Heart right ventricle (tissue), 16 donors: Measurements from ENCODE around the gene ZDHHC24. TPM values are rescaled to one million over a fixed set of nuclear protein-coding genes. Genes with fewer than 3 reads are reported as not detected.

ENCODE experiments used
- ATAC-seq, 8 donors: fragments of 200-7000 bp; cut with Tn5 transposase; one replicate each; pipeline ENCODE4 v1.9.1; 2020; ENCODE audit warnings: mild to moderate bottlenecking in 8 of 8, moderate library complexity in 8 of 8, moderate number of reproducible peaks in 1 of 8
- DNase-seq, 2 donors: peaks; one replicate each; pipeline ENCODE4 v3.0.0-alpha.2; 2020
- H3K27ac ChIP-seq, 10 donors: fragments of 200-600 bp; sonication (generic) in 2 of 10; one replicate each; pipeline versions ENCODE4 v1.5.0 to v1.8.0; 2020 to 2022; ENCODE audit warnings: mild to moderate bottlenecking in 3 of 10
- H3K27me3 ChIP-seq, 7 donors: fragments of 200-600 bp; one replicate each; pipeline ENCODE4 v1.8.0; 2021 to 2022; ENCODE audit warnings: mild to moderate bottlenecking in 2 of 7
- H3K36me3 ChIP-seq, 9 donors: fragments of 200-600 bp; sonication (generic) in 1 of 9; one replicate each; pipeline versions ENCODE4 v1.5.0 to v1.8.0; 2020 to 2022; ENCODE audit warnings: mild to moderate bottlenecking in 2 of 9
- H3K4me1 ChIP-seq, 9 donors: fragments of 200-600 bp; sonication (generic) in 1 of 9; one replicate each; pipeline versions ENCODE4 v1.5.0 to v1.8.0; 2020 to 2022; ENCODE audit warnings: mild to moderate bottlenecking in 4 of 9
- H3K4me3 ChIP-seq, 10 donors: fragments of 200-600 bp; sonication (generic) in 2 of 10; one replicate each; pipeline versions ENCODE4 v1.5.0 to v1.8.0; 2020 to 2022; ENCODE audit warnings: mild to moderate bottlenecking in 7 of 10, moderate library complexity in 2 of 10
- H3K9me3 ChIP-seq, 11 donors: fragments of 200-600 bp in 10 of 11; sonication (generic) in 2 of 11; one replicate each; pipeline versions ENCODE4 v1.5.0 to v1.8.0; 2013 to 2022; ENCODE audit warnings: mild to moderate bottlenecking in 2 of 11, control low read depth in 1 of 11, moderate library complexity in 1 of 11
- WGBS, 2 donors: extraction: QIAGEN DNeasy Blood & Tissue Kit; methylation state at CpG; one replicate each; pipeline ENCODE4 v1.1.7; 2013; ENCODE audit warnings: inconsistent platforms in 1 of 2; 5-methylcytosine and 5-hydroxymethylcytosine counted together
- intact Hi-C, 10 donors: fragments of 100-400 bp; cut with DNase I; formaldehyde crosslinking; loops; one replicate each; pipeline versions ENCODE4 v1.11.1 to v1.14.2; 2022
- polyA plus RNA-seq, 2 donors: library from polyadenylated mRNA; stranded (reverse); fragments of 200-250 nt; gene quantifications; one replicate each; pipeline ENCODE4 v1.2.3, GENCODE V29; 2013
- total RNA-seq, 10 donors: library from RNA; stranded (reverse); fragmentation: NEBNext Ultra II Directional in 3 of 10; extraction: Animal tissue kit (Norgen Biotek cat#: 25700) in 3 of 10; gene quantifications; one replicate each; pipeline versions ENCODE4 v1.2.1 to v1.2.4, GENCODE V29; 2021 to 2023
- TF ChIP-seq, protein P1 (sequence below), 9 donors: fragments of 200-600 bp; sonication (generic) in 2 of 9; IDR thresholded peaks; one replicate each; pipeline versions ENCODE4 v1.5.0 to v1.8.0; 2021 to 2022; ENCODE audit warnings: antibody characterized with exemption in 9 of 9, mild to moderate bottlenecking in 5 of 9, moderate library complexity in 1 of 9
- donor health status: Arrhythmogenic right ventricular cardiomyopathy.
- donor health status: ischemic (EF 13 %, LVEDD 7.1; RV severe dilation, severe dysfunction).
- donor health status: healthy with polysubstance abuse.
- donor health status: DM: no; HTN: yes; CAD: no.
- donor health status: DM: no; HTN: no; CAD: no.
- donor health status: ischemic (EF 25% LVEDD 6.9; RV normal size, moderate dysfunction).
- donor health status: ischemic (EF 25% LVEDD 5.7; RV mildly dilated, moderate dysfunction).
- donor health status: healthy.
- donor health status: DM: yes; HTN: yes; CAD: no.
- donor health status: Ischemic cardiomyopathy.
- donor health status: ischemic (EF 35%, LVEDD 5.7; RV mildly dilated, moderate dysfunction).
- donor health status: nonischemic (EF 11% LVEDD 7.7; RV severe dilation, severe dysfunction).
- donor health status: DM: yes; HTN: yes; CAD: no.
- donor health status: PGD.
- donor health status: ischemic (EF 29% LVEDD 5.4; RV normal size, mild dysfunction).
- donor health status: nonischemic (EF 23%, LVEDD 6.1; RV moderate dilation, normal function).

Gene ZDHHC24
- total and polyA plus RNA-seq, 12 donors = 4.6 to 8.4 (median 5.8) TPM

GRCh38 chr11:66523611-66524010 is 22.2 kb downstream of the ZDHHC24 start:
- TF ChIP-seq, protein P1, sequence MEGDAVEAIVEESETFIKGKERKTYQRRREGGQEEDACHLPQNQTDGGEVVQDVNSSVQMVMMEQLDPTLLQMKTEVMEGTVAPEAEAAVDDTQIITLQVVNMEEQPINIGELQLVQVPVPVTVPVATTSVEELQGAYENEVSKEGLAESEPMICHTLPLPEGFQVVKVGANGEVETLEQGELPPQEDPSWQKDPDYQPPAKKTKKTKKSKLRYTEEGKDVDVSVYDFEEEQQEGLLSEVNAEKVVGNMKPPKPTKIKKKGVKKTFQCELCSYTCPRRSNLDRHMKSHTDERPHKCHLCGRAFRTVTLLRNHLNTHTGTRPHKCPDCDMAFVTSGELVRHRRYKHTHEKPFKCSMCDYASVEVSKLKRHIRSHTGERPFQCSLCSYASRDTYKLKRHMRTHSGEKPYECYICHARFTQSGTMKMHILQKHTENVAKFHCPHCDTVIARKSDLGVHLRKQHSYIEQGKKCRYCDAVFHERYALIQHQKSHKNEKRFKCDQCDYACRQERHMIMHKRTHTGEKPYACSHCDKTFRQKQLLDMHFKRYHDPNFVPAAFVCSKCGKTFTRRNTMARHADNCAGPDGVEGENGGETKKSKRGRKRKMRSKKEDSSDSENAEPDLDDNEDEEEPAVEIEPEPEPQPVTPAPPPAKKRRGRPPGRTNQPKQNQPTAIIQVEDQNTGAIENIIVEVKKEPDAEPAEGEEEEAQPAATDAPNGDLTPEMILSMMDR (IDR thresholded peaks at IDR 0.05) = no peak
- Histone ChIP-seq H3K9me3 (no peaks in the 10 kb centered on the region), H3K36me3 (peaks cover 0 to 92% (median 18%) of the 10 kb centered on the region in 9 donors), H3K27ac (peak overlapping the region in 5 of 10 donors; percentile 23 to 69 (median 39)), H3K4me3 (no peak overlapping the region), H3K27me3 (no peaks in the 10 kb centered on the region), H3K4me1 (peaks cover 0 to 19% (median 0%) of the 10 kb centered on the region in 9 donors)
- intact Hi-C loops = no loop called here
- DNase-seq = peak; percentile 50 to 71
- ATAC-seq = peak; percentile 62 to 96 (median 90)
- WGBS, 2 donors = 39 to 56% methylated on average over 11 of the region's 11 CpGs

DNA sequence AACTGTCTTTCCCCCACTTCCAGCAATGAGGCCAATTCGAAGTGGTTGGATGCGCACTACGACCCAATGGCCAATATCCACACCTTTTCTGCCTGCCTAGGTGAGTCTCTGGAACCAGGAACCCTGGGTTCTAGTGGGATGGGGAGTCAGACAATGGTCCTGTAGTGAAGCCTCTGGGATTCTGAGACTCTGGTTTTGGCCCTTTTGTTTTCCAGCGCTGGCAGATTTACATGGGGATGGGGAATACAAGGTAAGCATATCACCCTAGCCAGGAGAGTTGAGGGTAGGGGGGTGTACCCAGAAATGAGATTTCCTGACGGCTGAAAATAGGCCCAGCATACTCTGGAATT is 34.9 kb downstream of the ZDHHC24 start:
- Histone ChIP-seq H3K27me3 (no peaks in the 10 kb centered on the region), H3K36me3 (peaks cover 0 to 42% (median 0%) of the 10 kb centered on the region in 9 donors), H3K9me3 (no peaks in the 10 kb centered on the region), H3K4me1 (peaks cover 0 to 23% (median 13%) of the 10 kb centered on the region in 9 donors), H3K4me3 (peak overlapping the region; percentile 63 to 100 (median 79)), H3K27ac (peak overlapping the region in 8 of 10 donors; percentile 30 to 79 (median 61))
- 3 to 9% methylated on average over 5 of the region's 5 CpGs for WGBS, 2 donors
- TF ChIP-seq, protein P1 (IDR thresholded peaks at IDR 0.05) = no peak
- DNase-seq (no peak), ATAC-seq (no peak)
- intact Hi-C loops = loop anchor here in 1 of 10 donors (1.0 kb wide), 1 partner anchor 35 kb away; the partner anchor contains the start of genes ACTN3 and ZDHHC24

DNA sequence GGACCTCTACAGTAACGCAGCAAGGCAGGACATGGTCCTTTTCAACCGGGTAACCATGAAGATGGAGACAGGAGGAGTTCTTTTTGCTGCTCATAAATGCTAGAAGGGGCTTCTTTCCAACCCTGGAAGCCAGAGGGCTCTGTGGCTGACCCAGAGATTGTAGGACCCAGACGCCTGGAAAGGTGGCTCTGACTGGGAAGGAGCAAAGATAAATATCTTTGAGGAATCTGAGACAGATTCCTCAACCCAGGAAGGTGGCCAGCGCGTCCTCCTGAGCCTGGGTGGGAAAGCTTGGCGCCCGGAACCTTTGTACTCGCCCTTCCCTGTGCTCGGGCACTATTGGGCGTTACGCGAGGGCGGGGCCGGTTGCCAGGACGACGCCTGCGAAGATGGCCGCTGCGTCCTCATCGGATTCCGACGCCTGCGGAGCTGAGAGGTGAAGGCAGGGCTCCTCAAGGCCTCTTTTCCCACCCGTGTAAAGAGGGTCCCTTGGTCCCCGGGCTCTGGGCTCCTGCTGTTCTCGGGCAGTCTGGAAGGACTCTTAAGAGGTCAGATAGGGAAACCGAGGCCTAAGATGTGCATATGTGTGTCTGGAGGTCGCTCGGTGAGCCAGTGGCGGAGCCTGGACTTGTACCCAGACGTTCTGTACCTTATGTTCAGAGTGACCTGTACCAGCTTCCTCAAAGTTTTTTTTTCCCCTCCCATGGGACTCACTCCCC is 35.4 kb downstream of the ZDHHC24 start, which contains the start of gene BBS1:
Gene BBS1 (plus strand): TSS at position 365 of the 719 bp plus-strand sequence. CDS start 25 bp downstream, at position 390.
- Histone ChIP-seq H3K36me3 (peaks cover 0 to 38% (median 0%) of the 10 kb centered on the region in 9 donors), H3K27me3 (no peaks in the 10 kb centered on the region), H3K4me1 (peaks cover 0 to 23% (median 13%) of the 10 kb centered on the region in 9 donors), H3K4me3 (peak within 1 kb of the TSS; percentile 63 to 100 (median 79)), H3K27ac (peak within 1 kb of the TSS in 9 of 10 donors; percentile 30 to 79 (median 64)), H3K9me3 (no peaks in the 10 kb centered on the region)
- peak; percentile 83 to 89 for DNase-seq
- intact Hi-C loops = loop anchor here in 1 of 10 donors (1.0 kb wide), 1 partner anchor 36 kb away; the partner anchor contains the start of genes ACTN3 and ZDHHC24
- WGBS, 2 donors = 1% methylated on average over 29 to 31 of the region's 31 CpGs
- TF ChIP-seq, protein P1 (IDR thresholded peaks at IDR 0.05) = peak in 3 of 9 donors; percentile 10 to 23 (median 11)
- peak; percentile 94 to 98 (median 96) for ATAC-seq

DNA sequence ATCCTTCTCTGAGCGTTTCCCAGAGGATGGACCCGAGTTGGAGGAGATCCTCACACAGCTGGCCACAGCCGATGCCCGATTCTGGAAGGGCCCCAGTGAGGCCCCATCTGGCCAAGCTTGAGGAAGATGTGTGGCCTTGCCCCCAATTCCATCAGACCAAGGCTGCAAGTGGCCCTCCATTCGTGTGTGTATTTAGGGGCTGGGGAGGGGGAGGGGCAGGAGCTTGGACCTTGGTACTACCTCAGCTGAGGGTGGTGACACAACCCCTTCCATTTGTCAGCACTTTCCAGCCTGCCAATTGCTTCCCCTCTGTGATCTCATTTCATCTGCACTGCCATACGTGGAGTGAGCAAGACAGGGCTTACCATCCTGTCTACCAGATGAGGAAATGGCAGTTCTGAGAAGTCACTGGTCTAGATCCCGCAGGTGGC is 36.7 kb downstream of the ZDHHC24 start:
- intact Hi-C loops = no loop called here
- DNase-seq = no peak
- peak in 3 of 8 donors; percentile 25 to 42 (median 31) for ATAC-seq
- H3K36me3 ChIP-seq = peaks cover 0 to 38% (median 0%) of the 10 kb centered on the region in 9 donors
- no peaks in the 10 kb centered on the region for H3K27me3 ChIP-seq
- H3K4me1 ChIP-seq = peaks cover 0 to 23% (median 13%) of the 10 kb centered on the region in 9 donors
- no peaks in the 10 kb centered on the region for H3K9me3 ChIP-seq
- peak overlapping the region in 1 of 10 donors; percentile 47 for H3K27ac ChIP-seq
- WGBS, 2 donors = 48 to 58% methylated on average over 7 of the region's 7 CpGs
- H3K4me3 ChIP-seq = no peak overlapping the region
- TF ChIP-seq, protein P1 (IDR thresholded peaks at IDR 0.05) = no peak
